ENCODE results near the gene DIS3L2. TPM values are rescaled to one million over a fixed set of nuclear protein-coding genes. Genes with fewer than 3 reads are reported as not detected.

DIS3L2 gene
- total and polyA plus RNA-seq, 2 of the 8 experiments (the other 6 are each of a cell fraction or from before 2014, with no cell fraction given), result 11.5 to 21.6 TPM

- FAIRE-seq, result no peak
- WGBS, 2 experiments (ENCODE audit: extremely low coverage in 1 of 2, insufficient coverage in 1 of 2, insufficient read length in 1 of 2, insufficient replicate concordance in 2 of 2, low coverage in 1 of 2, low lambda C conversion rate in 2 of 2, missing lambda C conversion rate in 1 of 2), result 85% methylated on average over 6 of the region's 6 CpGs; no CpG with 5 or more reads in 1 of the 2 experiments
- TF ChIP-seq NRF1 (IDR thresholded peaks at IDR 0.05; ENCODE audit: low read depth, low read length) (no peak), BRCA1 (IDR thresholded peaks at IDR 0.05; ENCODE audit: low read depth, low read length) (no peak), GTF2F1 (IDR thresholded peaks at IDR 0.05; ENCODE audit: borderline replicate concordance, low read depth, low read length) (no peak), CREB1 (IDR thresholded peaks at IDR 0.05) (no peak), KDM1A (IDR thresholded peaks at IDR 0.05; ENCODE audit: borderline replicate concordance, low read length) (no peak), SP1 (IDR thresholded peaks at IDR 0.05; ENCODE audit: low read depth, low read length) (no peak), SRF (IDR thresholded peaks at IDR 0.05; ENCODE audit: low read depth, low read length) (no peak), MAX (IDR thresholded peaks at IDR 0.05) (no peak), CEBPB (IDR thresholded peaks at IDR 0.05; ENCODE audit: low read depth, low read length) (no peak), CHD2 (IDR thresholded peaks at IDR 0.05; ENCODE audit: low read length) (no peak), EGR1 (IDR thresholded peaks at IDR 0.05; ENCODE audit: borderline replicate concordance, low read depth, low read length) (no peak), TBP (IDR thresholded peaks at IDR 0.05; ENCODE audit: low read depth, low read length) (no peak), KDM5A (IDR thresholded peaks at IDR 0.05; ENCODE audit: low read length) (no peak), SIX5 (IDR thresholded peaks at IDR 0.05; ENCODE audit: low read depth, low read length) (no peak), ATF2 (IDR thresholded peaks at IDR 0.05; ENCODE audit: low read length) (no peak)
Observed at GRCh38 chr2:232238596-232238995, 277.1 kb downstream of the DIS3L2 start.

More at GRCh38 chr2:232238596-232238995, 277.1 kb downstream of the DIS3L2 start:
- Histone ChIP-seq H4K20me1 (replicated peaks in 1 of 2; ENCODE audit: control insufficient read depth in 1 of 2, insufficient read depth in 2 of 2, low read length in 2 of 2) (no peaks in the 10 kb centered on the region), H3K36me3 (ENCODE audit: control insufficient read depth in 2 of 4, insufficient read depth in 4 of 4, low read length in 3 of 4) (no peaks in the 10 kb centered on the region), H3K4ac (replicated peaks; ENCODE audit: insufficient read length, low read depth, low read length) (no peak overlapping the region), H3K56ac (replicated peaks; ENCODE audit: insufficient read length, low read depth, low read length) (no peak overlapping the region), H3K9me3 (ENCODE audit: insufficient read depth in 2 of 2, low read depth in 1 of 2, low read length in 1 of 2) (no peaks in the 10 kb centered on the region), H4K91ac (replicated peaks; ENCODE audit: insufficient read length, low read length) (no peak overlapping the region), H3K4me3 (ENCODE audit: extremely low read depth in 1 of 4, insufficient read depth in 2 of 4, low read depth in 3 of 4, low read length in 4 of 4) (no peak overlapping the region), H3K4me2 (ENCODE audit: insufficient read depth in 1 of 2, low read depth in 2 of 2, low read length in 2 of 2) (no peak overlapping the region), H2BK15ac (ENCODE audit: low read length) (no peak overlapping the region), H2BK20ac (ENCODE audit: low read length) (no peak overlapping the region), H3K27ac (ENCODE audit: low read depth, low read length) (no peak overlapping the region), H2AFZ (ENCODE audit: low read length) (no peak overlapping the region), H3K18ac (ENCODE audit: extremely low read depth, low read length) (no peak overlapping the region), H4K5ac (ENCODE audit: insufficient read length, low read depth, low read length) (no peak overlapping the region), H3K4me1 (replicated peaks in 1 of 4; ENCODE audit: control insufficient read depth in 3 of 4, insufficient read depth in 4 of 4, low read length in 3 of 4) (no peaks in the 10 kb centered on the region), H2BK5ac (ENCODE audit: low read depth, low read length) (no peak overlapping the region), H3K14ac (ENCODE audit: insufficient read length) (no peak overlapping the region), H3K23me2 (ENCODE audit: low read depth, low read length) (no peaks in the 10 kb centered on the region), H3K9ac (replicated peaks in 1 of 4; ENCODE audit: extremely low read depth in 1 of 4, low read depth in 3 of 4, low read length in 3 of 4) (no peak overlapping the region), H2BK120ac (replicated peaks; ENCODE audit: low read depth, low read length) (no peak overlapping the region), H2AK5ac (ENCODE audit: low read depth, low read length) (no peak overlapping the region), H2BK12ac (ENCODE audit: low read depth, low read length) (no peak overlapping the region), H3K79me1 (ENCODE audit: low read depth, low read length) (no peaks in the 10 kb centered on the region), H3K27me3 (replicated peaks in 1 of 4; ENCODE audit: control insufficient read depth in 3 of 4, extremely low read depth in 1 of 4, insufficient read depth in 3 of 4, low read length in 3 of 4) (no peaks in the 10 kb centered on the region), H3K23ac (ENCODE audit: insufficient read length) (no peak overlapping the region), H4K8ac (ENCODE audit: extremely low read depth, insufficient read depth, low read length) (no peak overlapping the region), H3K79me2 (ENCODE audit: control insufficient read depth in 1 of 2, insufficient read depth in 2 of 2, low read length in 2 of 2) (no peaks in the 10 kb centered on the region)
- no peak for DNase-seq (ENCODE audit: low read depth in 1 of 2, low spot score in 2 of 2)
- ChIA-PET POLR2A (ENCODE audit: partially characterized antibody) (no interaction called here), CTCF (ENCODE audit: partially characterized antibody) (interaction anchor here (3.0 kb wide), 1 partner anchor 8 kb away, joined by 16 read pairs; no protein-coding TSS in a partner anchor)

Data from H1 (cell line).